ENCODE measurements around the gene MAPKAPK5. TPM values are rescaled to one million over a fixed set of nuclear protein-coding genes. Genes with fewer than 3 reads are reported as not detected.

The MAPKAPK5 gene
- total and polyA plus RNA-seq, 9 of the 15 experiments (the other 6 are each of a cell fraction or from before 2014, with no cell fraction given), result 11.6 to 72.1 (median 60.4) TPM

- ChIA-PET CTCF (ENCODE audit: low intra/inter-chr PET ratio) (no interaction called here), POLR2A (interaction anchor here (0.6 kb wide), 1 partner anchor 11 kb away, joined by 3 read pairs; no protein-coding TSS in a partner anchor)
- Histone ChIP-seq H3K9me1 (ENCODE audit: control insufficient read depth, insufficient read depth, low read length) (no peaks in the 10 kb centered on the region), H3K27me3 (ENCODE audit: control insufficient read depth in 2 of 2, insufficient read depth in 2 of 2, low read length in 2 of 2) (no peaks in the 10 kb centered on the region), H3K9ac (ENCODE audit: insufficient read depth in 1 of 2, low read depth in 2 of 2, low read length in 2 of 2) (no peak overlapping the region), H3K27ac (ENCODE audit: extremely low read depth, low read depth, low read length) (no peak overlapping the region), H4K20me1 (replicated peaks; ENCODE audit: control insufficient read depth, insufficient read depth, low read length) (no peaks in the 10 kb centered on the region), H3K4me1 (replicated peaks in 1 of 2; ENCODE audit: control insufficient read depth in 2 of 2, insufficient read depth in 2 of 2, low read length in 2 of 2) (no peaks in the 10 kb centered on the region), H2AFZ (ENCODE audit: low read depth, low read length) (no peak overlapping the region), H3K9me3 (replicated peaks; ENCODE audit: control insufficient read depth, insufficient read depth, low read depth, low read length) (no peaks in the 10 kb centered on the region), H3K4me3 (no peak overlapping the region), H3K4me2 (ENCODE audit: insufficient read depth, low read length) (no peak overlapping the region), H3K36me3 (ENCODE audit: control insufficient read depth, insufficient read depth, low read length) (peaks cover 81% of the 10 kb centered on the region), H3K79me2 (ENCODE audit: control insufficient read depth, insufficient read depth, low read length) (no peaks in the 10 kb centered on the region)
- DNase-seq (ENCODE audit: extremely low read depth in 1 of 4, low spot score in 3 of 4), result no peak
- FAIRE-seq, result no peak
- TF ChIP-seq RUNX1 (IDR thresholded peaks at IDR 0.05; ENCODE audit: low read depth) (no peak), GTF2F1 (IDR thresholded peaks at IDR 0.05; ENCODE audit: low read depth, low read length) (no peak), ZC3H8 (IDR thresholded peaks at IDR 0.05) (no peak), ZNF507 (tag; conservative IDR thresholded peaks at IDR 0.05) (no peak), ZNF644 (tag; IDR thresholded peaks at IDR 0.05; ENCODE audit: low read depth) (no peak), NFATC3 (IDR thresholded peaks at IDR 0.05) (no peak), SMARCE1 (IDR thresholded peaks at IDR 0.05) (no peak), TEAD1 (CRISPR knock-in tag; IDR thresholded peaks at IDR 0.05) (no peak), NFRKB (IDR thresholded peaks at IDR 0.05; ENCODE audit: low read depth) (no peak), ZNF124 (CRISPR knock-in tag; IDR thresholded peaks at IDR 0.05) (no peak), ZNF324 (CRISPR knock-in tag; IDR thresholded peaks at IDR 0.05) (no peak), ESRRA (IDR thresholded peaks at IDR 0.05; ENCODE audit: borderline replicate concordance, low read depth) (no peak), SNRNP70 (optimal IDR thresholded peaks at IDR 0.05; ENCODE audit: low read depth, low read length) (no peak), ATF3 (IDR thresholded peaks at IDR 0.05) (peak; percentile 57; the same call in 1 of the 2 replicates), ATF3 (CRISPR knock-in tag; conservative IDR thresholded peaks at IDR 0.05) (no peak), CEBPG (CRISPR knock-in tag; IDR thresholded peaks at IDR 0.05) (no peak), CEBPG (tag; conservative IDR thresholded peaks at IDR 0.05 in 1 of 2, IDR thresholded peaks at IDR 0.05 in 1 of 2) (peak; percentile 35 to 42; a peak in 1 of 4 replicates), HMGN3 (IDR thresholded peaks at IDR 0.05; ENCODE audit: borderline replicate concordance, extremely low read depth, insufficient read length, low read depth, low read length) (no peak)
- 96% methylated on average over 7 of the region's 7 CpGs for WGBS (ENCODE audit: insufficient coverage, low coverage, missing lambda C conversion rate)
- intact Hi-C loops (cut with micrococcal nuclease), result no loop called here
- BruUV-seq (replicated peaks), result no TSS peak
- in situ Hi-C loops (cut with MboI), result no loop called here
- no peak for ATAC-seq
Observed at GRCh38 chr12:111873113-111873512, 31.1 kb downstream of the MAPKAPK5 start.
